HG03039 (cell line): Measurements from ENCODE around the gene PIPOX.

Source experiments
- ATAC-seq: cut with Tn5 transposase; IDR thresholded peaks from one replicate; pipeline ENCODE4 v1.9.1; 2021; ENCODE audit warnings: mild to moderate bottlenecking, moderate library complexity; ENCODE audit not compliant: unreplicated experiment

The PIPOX gene

DNA sequence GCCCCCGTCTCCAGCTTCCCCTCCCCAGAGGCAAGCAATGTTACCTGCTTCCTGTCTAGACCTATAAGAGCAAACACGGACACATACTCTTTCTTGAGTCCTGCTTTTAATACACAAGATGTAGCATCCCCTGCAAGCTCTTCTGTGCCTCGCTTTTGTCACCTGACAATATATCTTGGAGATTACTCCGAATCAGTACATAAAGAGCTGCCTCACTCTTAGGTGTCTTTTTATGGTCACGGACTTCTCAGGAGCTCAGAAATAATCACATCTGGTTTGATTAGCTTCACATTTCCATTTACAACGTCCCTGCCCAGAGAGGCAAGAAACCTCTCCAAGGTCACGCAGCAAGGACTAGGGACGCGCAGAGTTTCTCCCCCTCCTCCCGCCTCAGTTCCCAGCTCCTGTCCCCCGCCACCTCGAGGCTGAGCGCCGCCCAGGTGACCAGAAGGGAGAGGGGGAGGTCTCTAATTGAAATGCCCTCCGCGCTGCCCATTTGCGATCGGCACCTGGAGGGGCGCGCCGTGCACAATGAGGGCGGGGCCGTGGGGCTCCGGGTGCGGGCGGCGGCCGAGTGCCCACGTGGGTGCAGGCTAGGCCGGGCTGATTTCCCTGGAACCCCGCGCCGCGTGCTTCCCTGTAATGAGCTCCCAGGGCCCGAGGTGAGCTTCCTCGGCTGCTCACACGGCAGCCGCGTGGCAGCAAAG lies 23.3 kb upstream of the PIPOX start:
- no peak for ATAC-seq

DNA sequence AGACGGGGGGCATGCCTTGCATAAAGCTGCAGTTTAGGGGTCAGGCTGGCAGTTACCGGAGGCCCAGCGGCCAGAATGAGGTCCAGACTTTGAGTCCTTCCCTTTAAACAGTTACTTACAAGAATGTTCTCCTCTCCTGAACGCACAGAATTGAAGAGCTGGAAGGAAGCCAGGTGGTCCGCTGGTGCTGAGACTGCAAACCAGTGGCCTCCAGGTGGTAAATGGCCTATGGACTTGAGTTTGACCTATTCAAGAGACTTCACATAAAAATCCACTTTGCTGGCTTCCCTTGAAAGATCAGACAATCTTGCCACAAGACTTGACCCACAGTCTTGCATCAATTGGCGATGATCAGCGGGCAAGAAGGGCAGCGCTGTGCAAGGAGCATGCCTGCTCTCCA lies 22.4 kb upstream of the PIPOX start:
- no peak for ATAC-seq

DNA sequence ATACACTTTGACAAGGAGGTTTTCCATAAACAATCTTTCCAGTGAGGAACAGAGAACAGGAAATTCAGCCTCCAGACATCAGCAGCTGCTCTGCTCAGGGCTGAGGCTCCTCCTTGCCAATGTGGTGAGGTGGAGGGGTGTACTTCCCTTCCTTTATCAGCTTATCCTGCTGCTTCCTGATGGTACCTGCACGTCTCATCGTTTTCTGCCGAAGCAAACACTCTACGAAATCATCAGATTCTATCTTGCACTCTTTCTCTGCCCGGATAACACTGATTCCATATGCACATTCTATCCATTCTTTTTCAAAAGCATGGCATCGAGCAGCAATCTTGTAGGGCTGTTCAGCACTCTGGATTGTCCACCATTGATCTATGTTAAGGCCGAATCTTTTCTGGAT lies 21.7 kb upstream of the PIPOX start:
- no peak for ATAC-seq

DNA sequence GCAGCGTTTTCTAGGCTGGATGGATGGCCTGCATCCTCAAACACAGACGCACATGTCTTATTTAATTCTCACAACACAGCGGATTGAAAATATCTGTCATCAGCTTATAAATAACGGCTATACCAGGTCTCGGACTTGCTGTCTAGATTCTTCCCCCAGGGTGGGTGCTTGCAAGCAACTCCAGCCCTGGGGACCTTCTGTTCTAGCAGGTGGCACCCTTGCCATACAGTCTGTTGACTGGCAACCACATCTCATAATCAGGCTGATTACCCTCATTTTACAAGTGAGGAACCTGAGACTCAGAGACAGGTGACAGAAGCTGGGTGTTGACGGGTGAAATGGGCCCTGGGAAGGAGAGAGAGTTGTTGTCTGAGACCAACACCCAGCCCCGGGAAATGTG lies 20.9 kb upstream of the PIPOX start:
- ATAC-seq, result no peak

DNA sequence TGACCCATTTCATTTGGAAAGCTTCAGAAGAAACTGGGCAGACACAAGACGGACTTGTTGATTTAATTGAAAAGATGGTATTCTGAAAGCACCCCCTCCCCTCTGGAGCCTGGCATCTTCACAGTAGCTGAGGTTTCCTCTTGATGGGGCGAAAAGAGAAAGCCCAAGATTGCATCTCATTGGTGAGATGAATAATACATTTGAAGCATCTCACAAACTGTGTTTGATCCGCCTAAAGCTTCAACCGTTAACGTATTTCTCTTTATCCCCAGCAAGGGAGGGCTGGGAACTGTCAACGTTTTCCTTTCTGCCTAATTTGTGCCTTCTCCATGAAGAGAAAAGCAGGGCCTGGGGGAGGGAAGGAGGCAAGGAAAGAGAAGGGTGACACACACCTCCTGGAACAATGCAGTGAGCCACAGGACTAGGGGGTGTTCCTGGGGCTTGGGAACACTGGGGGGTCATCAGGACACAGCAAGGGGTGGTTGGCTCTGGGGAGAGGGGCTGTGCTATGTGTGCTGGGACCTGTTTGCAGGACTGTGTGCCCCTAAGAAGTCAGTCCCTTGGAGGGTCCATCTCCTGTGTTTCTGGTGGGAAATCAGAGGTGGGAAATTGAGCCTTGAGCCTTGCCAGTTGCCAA lies 18.5 kb upstream of the PIPOX start:
- no peak for ATAC-seq

DNA sequence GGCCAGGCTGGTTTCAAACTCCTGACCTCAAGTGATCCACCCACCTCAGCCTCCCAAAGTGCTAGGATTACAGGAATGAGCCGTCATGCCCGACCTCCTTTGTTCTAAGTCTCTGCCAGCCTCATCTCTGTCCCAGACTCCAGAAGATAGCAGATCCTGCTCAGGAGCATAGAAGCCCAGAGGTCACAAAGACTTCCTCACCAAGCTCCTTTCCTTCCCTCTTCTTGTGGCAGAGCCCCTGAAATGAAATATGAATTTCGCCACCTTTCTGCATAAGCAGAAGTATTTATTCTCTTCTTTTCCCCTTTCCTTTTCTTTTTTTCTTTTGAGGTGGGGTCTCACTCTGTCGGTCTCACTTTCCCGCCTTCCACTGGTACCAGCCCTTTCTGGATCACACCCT lies 11.5 kb upstream of the PIPOX start:
- no peak for ATAC-seq

DNA sequence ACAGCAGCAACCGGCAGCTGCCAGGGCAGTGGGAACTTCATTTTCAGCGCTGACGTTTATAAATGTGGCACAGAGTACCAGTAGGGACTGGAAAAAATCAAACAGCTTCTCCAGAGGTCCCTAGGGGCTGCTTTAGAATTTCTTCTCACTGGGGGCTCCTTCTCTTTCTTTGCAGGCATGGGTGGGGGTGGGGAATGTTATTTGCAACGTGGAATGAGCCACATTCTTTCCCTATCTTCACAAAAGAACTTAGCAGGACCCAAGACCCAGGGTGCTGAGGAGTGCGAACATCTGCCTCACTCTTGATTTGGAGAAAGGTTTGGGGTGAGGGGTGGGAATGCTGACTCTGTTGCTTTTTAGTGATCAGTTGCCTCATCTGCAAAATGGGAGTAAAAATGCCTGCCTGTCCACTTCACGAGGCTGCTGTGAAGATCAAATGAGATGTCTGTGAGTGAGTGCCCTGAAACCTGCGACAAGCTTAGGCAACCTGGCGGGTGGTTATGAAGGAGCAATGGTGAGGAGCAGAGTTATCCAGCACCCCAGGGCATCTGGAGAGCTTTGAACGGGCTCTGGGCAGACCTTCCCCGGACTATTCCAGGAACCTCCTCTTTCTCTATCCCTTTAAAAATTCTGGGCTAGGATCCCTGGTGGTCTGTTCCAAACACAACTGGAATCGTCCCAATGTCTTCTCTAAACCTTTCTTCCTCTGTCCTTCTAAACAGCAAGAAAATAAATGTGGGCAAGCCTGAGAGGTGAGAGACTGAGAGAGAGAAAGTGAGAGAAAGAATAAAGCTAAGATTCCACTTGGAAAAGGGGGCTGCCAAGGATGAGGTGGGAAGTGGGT lies 10.7 kb upstream of the PIPOX start:
- no peak for ATAC-seq

DNA sequence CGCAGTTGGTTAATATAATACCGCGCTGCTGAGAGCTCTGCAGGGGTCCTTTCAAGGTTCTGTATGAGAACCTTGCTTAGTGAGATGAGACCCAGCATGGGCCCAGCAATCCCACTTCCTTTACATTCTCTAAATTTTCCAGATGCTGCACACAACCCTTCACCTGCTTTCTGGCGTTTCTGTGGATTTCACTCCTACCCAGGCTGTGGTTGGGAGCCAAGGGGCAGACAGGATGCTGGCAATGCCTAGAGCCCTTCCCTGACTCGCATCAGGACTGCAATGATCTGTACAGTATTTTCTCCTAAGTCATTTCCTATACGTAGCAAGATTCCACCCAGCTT lies 10.1 kb upstream of the PIPOX start:
- ATAC-seq, result no peak

DNA sequence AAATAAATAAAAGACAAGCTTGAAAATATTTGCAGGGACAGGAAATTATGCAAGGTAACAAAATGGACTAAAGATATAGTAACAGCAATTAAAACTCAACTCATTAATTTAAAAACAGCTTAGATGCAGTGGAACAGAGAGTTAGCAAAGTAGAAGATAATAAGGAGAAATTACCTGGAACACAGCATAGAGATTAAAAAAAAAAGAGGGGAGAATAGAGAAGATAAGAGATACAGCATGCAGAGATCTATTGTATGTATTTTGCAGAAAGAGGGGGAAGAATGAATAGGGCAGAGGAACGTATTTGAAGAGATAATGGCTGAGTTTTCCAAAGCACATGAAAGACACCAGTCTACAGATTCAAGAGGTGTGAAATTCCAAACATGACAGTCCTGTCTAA lies 8.4 kb upstream of the PIPOX start:
- ATAC-seq, result no peak

DNA sequence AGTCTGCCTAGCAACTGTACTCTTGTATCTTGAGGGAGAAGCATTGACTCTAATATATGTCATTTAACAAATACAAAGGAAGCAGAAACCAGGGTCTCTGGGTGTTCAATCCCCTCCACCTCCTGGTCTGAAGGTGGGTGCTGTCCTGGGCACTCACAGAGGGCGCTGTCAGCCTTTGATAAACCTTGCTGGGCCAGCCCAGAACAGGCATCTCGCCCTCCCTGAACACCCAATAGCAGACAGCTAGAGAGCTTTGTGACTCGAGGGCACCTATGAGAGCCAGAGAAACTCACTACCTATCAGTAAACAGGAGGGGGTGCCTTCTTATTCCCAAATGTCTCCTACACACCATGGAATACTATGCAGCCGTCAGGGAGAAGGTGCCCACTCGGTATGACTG lies 6.4 kb upstream of the PIPOX start:
- no peak for ATAC-seq

DNA sequence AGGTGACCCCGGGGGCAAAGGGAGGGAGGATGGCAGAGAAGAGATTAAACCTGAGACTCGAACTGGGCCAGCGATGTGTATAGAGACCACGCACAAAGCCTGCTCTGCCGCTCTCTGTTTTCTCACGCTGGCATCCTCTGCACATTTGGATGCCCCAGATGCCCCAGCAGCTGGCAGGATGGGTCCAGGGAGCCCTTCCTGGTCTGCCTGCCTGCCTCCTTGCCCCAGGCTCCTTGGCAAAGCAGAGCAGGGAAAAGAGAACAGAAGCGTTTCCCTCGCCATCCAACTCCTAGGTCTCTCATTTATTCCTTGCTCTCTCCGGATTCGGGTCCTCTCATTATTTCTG lies 5.2 kb upstream of the PIPOX start:
- no peak for ATAC-seq

DNA sequence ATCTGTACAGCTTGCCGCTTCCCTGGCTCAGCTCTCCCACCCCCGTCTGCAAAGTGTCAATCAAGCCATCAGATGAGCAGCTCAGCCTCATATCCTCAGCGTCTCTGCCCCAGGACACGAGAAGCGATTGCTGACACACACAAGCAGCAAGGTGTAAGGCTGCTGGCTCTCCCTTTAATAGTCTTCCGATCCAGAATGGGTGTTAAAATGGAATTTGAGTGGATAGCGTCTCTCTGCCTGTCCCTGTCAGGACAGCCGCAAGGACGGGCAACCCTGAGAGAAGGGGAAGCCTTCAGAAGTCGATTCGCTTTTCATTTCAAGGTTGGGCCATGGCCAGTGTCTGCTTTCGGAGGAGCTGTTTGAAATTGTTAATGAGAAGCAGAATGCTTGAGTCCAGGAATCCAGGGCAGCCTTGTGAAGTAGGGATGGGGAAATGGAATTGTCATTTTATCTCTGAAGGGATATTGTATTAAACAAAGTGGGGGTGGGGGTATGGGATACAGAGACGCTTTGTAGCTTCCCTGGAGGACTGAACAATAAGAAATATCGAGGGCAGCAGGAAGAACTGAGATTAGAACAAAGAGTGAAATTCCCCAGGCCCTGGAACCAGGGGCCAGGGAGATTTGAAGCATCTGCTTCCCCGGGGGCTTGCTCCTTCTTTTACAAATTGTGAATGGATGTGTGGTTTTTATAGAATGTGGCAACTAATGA lies 4.7 kb upstream of the PIPOX start:
- ATAC-seq, result no peak

DNA sequence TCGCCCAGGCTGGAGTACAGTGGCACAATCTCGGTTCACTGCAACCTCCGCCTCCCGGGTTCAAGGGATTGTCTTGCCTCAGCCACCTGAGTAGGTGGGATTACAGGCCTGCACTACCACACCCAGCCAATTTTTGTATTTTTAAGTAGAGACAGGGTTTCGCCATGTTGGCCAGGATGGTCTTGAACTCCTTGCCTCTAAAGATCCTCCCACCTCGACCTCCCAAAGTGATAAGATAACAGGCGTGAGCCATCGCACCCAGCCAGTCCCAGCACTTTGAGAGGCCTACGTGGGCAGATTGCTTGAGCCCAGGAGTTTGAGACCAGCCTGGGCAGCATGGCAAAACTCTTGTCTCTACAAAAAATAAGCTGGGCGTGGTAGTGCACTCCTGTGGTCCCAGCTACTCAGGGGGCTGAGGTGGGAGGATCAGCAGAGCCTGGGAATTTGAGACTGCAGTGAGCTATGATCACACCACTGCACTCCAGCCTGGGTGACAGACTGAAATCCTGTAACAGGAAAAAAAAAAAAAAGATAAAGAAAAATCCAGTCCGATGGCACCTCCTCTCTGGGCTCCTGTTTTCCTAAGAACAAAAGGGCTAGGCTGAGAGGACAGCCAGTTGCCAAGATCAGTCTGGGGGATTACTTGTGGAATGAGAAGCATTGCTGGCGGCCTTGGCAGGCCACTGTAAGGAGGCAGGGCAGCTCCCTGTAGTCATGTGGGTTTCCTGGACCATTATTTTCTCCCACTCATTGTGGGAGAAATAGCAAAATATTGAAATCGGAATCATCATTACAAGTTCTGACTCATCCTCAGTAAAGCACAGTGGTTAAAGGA lies 3.0 kb upstream of the PIPOX start:
- no peak for ATAC-seq

DNA sequence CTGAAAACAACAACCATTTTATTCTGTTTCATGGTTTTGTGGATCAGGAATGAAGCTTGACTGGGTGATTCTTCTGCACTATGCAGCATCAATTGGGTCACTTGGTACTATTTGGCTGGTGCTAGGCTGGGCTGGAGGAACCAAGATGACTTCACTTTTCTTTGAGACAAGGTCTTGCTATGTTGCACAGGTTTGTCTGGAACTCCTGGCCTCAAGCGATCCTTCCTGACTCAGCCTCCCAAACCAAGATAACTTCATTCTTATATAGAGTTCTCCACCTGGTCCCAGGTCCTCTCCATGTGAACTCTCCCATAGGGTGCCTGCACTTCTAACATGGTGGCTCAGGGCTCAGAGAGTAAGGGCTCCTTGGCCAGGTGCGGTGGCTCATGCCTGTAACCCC lies 1.9 kb upstream of the PIPOX start:
- ATAC-seq, result no peak

DNA sequence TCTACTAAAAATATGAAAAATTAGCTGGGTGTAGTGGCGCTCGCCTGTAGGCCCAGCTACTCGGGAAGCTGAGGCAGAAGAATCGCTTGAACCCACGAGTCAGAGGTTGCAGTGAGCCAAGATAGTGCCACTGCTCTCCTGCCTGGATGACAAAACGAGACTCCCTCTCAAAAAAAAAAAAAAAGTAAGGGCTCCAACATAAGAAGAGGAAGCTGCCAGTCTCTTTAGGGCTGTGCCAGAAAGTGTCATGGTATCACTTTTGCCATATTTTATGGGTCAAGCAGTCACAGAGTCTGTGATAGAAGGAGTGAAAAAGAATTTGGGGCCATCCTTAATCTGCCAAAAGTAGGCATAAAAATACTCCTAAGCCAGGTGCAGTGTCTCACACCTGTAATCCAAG lies 1.4 kb upstream of the PIPOX start:
- no peak for ATAC-seq

DNA sequence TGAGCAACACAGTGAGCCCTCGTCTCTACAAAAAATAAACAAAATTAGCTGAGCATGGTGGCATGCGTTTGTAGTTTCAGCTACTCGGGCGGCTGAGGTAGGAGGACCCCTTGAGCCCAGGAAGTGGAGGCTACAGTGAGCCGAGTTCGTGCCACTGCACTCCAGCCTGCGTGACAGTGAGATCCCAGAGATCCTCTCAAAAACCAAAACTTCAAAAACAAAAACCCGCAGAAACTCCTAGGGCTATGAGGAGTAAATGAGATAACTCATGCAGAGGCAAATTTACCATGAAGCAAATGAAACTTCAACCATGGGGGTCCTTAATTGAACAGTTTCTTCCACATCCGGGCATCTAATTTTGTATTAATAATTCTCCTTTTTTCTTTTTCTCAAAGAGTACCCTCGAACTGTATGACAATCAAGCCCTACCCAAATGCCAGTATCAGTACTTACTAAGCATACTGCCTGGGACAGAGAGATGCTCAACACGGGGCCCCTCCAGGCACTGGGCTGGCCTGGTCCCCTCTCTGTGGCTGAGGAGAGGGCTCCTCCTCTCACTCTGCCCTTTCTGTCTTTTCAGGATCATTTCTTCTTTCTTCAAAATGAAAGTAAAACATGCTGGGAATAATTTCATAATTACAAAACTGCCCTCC lies 789 bp upstream of the PIPOX start:
- no peak for ATAC-seq

DNA sequence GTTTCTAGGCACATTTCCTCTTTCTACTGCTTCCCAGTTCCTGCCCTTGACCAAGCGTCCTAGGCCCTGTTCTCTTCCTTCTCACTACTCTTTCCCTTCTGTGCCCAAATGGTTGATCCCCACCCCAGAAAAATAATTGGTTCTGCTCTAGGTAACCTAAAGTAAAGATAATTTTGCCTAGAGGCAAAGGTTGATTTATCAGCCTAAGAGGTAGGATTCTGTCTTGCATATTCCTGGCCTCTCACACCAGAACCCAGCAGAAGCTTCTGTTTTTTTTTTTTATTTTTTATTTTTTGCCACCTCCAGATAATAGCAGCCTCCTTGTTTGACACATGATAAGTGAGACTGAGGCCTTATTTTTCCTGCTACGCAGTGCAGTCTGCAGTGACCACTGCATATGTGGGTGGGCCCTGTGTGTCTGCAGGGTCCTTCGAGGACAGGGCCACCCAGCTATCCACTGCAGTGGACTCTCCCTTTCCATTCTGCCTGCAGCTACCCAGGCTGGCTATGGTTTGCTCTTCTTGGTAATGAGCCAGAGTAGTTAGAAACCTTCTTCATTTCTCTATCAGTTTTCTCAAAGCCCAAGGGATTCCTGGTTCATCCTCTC lies 701 bp downstream of the PIPOX start:
- no peak for ATAC-seq

DNA sequence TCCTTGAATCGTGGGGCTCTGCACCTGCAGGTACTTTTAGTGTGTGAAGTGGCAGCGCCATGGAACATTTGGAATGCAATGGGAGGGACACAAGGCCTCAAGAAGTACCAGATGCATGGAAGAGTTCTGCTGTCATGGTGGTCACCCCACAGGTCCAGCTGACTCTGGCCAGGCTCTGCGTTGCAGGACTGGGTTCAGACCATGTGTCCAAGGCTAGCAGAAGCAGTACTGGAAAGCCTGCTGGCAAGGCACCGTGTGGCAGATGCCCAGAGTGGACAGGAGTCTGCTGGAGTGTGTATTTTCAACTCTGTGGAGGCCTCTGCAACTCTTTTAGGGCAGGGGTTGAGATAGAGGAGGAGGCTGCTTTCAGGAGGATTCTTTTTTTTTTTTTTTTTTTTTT lies 2.1 kb downstream of the PIPOX start:
- ATAC-seq, result no peak

DNA sequence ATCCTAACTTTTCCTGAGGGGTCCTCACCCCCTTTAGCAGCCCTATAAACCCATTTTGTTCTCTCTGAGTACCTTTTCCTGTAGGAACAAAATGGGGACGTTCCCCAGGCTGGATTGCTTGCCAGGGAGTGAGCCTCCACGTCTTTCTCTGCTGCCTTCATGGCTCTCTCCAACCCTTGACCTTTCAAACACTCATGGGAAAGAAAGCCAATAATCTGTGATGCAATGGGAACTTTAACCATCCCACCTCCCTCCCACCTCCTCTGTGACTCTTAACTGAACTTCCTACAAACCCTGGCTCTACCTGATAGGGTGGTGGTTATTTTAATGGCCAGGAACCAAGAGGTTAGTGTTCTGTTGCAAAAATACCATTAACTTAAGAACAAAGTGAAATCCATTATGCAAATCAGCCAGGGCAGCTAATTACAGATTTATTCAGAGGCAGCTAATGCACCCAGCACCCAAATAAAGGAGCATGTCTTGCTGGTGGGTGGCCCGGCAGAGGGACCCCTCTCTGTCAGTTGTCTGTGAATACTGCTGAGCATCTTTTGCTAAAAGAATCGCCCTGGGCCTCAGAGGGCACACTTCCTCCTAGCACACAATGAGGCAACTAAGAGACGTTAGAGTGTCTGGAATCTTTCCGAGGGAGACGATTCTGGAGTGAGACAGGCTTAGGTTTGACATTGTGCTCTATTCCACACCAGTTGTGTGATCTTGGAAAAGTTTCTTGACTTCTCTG lies 3.0 kb downstream of the PIPOX start:
- no peak for ATAC-seq
